GM23248 (cell line): ENCODE data around the gene POLR1A. TPM values are rescaled to one million over a fixed set of nuclear protein-coding genes. Genes with fewer than 3 reads are reported as not detected.

Experiments used
- DNase-seq: peaks from one replicate; pipeline ENCODE4 v3.0.0-alpha.2; 2015
- H2AFZ ChIP-seq: fragments of 200-600 bp; sonication (generic); 2 replicates; pipeline ENCODE4 v1.6.1; 2016; ENCODE audit warnings: antibody characterized with exemption
- H3F3A ChIP-seq: fragments of 200-600 bp; sonication (generic); 2 replicates; pipeline ENCODE4 v1.6.1; 2016; ENCODE audit warnings: mild to moderate bottlenecking, antibody characterized with exemption, mixed run types; ENCODE audit not compliant: insufficient read depth
- H3K27ac ChIP-seq: fragments of 200-600 bp; sonication (generic); 2 replicates; pipeline ENCODE4 v1.5.1; 2016; ENCODE audit warnings: mild to moderate bottlenecking
- H3K27me3 ChIP-seq: fragments of 200-600 bp; sonication (generic); replicated peaks from 2 replicates; pipeline ENCODE4 v1.6.1; 2016; ENCODE audit warnings: mild to moderate bottlenecking; ENCODE audit not compliant: insufficient read depth
- H3K36me3 ChIP-seq: fragments of 200-600 bp; sonication (generic); 2 replicates; pipeline ENCODE4 v1.6.1; 2016; ENCODE audit warnings: low read depth, mild to moderate bottlenecking
- H3K4me1 ChIP-seq: fragments of 200-600 bp; sonication (generic); 2 replicates; pipeline ENCODE4 v1.6.1; 2016; ENCODE audit warnings: mild to moderate bottlenecking; ENCODE audit not compliant: insufficient read depth
- H3K4me2 ChIP-seq: fragments of 200-600 bp; sonication (generic); one replicate; pipeline ENCODE4 v1.6.1; 2016; ENCODE audit warnings: mild to moderate bottlenecking; ENCODE audit not compliant: unreplicated experiment
- H3K4me3 ChIP-seq: fragments of 200-600 bp; sonication (generic); 2 replicates; pipeline ENCODE4 v1.5.1; 2016; ENCODE audit warnings: mild to moderate bottlenecking
- H3K79me2 ChIP-seq: fragments of 200-600 bp; sonication (generic); 2 replicates; pipeline ENCODE4 v1.6.1; 2016; ENCODE audit warnings: mild to moderate bottlenecking; ENCODE audit not compliant: insufficient read depth
- H3K9ac ChIP-seq: fragments of 200-600 bp; sonication (generic); 2 replicates; pipeline ENCODE4 v1.6.1; 2016; ENCODE audit warnings: mild to moderate bottlenecking
- H3K9me2 ChIP-seq: fragments of 200-600 bp; sonication (generic); 2 replicates; pipeline ENCODE4 v1.6.1; 2016; ENCODE audit warnings: mixed run types, mild to moderate bottlenecking, moderate library complexity; ENCODE audit not compliant: insufficient read depth
- H3K9me3 ChIP-seq: fragments of 200-600 bp; sonication (generic); one replicate; pipeline ENCODE4 v1.6.1; 2017; ENCODE audit warnings: low read depth
- H4K20me1 ChIP-seq: fragments of 200-600 bp; sonication (generic); 2 replicates; pipeline ENCODE4 v1.6.0; 2016; ENCODE audit not compliant: insufficient read depth
- EZH2 ChIP-seq: fragments of 200-600 bp; sonication (generic); IDR thresholded peaks from 2 replicates; pipeline ENCODE4 v1.6.1; 2018; ENCODE audit warnings: antibody characterized with exemption, mild to moderate bottlenecking; ENCODE audit not compliant: insufficient read depth, poor library complexity, severe bottlenecking
- EZH2phosphoT487 ChIP-seq: fragments of 200-600 bp; sonication (generic); IDR thresholded peaks from 2 replicates; pipeline ENCODE4 v1.6.1; 2018; ENCODE audit warnings: antibody characterized with exemption, moderate library complexity, mild to moderate bottlenecking, low read depth; ENCODE audit not compliant: insufficient read depth
- WGBS, 2 experiments: methylation state at CpG; one replicate each; pipeline ENCODE4 v1.1.6; 2015 to 2017; ENCODE audit warnings: low lambda C conversion rate in 2 of 2, low coverage in 1 of 2; ENCODE audit errors: missing lambda C conversion rate in 2 of 2; 5-methylcytosine and 5-hydroxymethylcytosine counted together
- in situ Hi-C: fragments of 300-500 bp; cut with MboI; formaldehyde crosslinking; loops from 2 replicates; pipeline ENCODE4 v1.15.0; 2020
- polyA plus RNA-seq: library from polyadenylated mRNA; unstranded; fragments of >200 nt; fragmentation: Nextera tagmentation; extraction: Ambion mirVana; gene quantifications from 2 replicates; pipeline ENCODE4 v1.2.1, GENCODE V29; 2016
- total RNA-seq: library from RNA; depleted of rRNA; stranded (reverse); fragments of >200 nt; shearing (Covaris generic); gene quantifications from 2 replicates; pipeline ENCODE4 v1.2.3, GENCODE V29; 2014

POLR1A gene
- total and polyA plus RNA-seq, 2 experiments from 2014 or later: 8.9 to 13.0 TPM

DNA sequence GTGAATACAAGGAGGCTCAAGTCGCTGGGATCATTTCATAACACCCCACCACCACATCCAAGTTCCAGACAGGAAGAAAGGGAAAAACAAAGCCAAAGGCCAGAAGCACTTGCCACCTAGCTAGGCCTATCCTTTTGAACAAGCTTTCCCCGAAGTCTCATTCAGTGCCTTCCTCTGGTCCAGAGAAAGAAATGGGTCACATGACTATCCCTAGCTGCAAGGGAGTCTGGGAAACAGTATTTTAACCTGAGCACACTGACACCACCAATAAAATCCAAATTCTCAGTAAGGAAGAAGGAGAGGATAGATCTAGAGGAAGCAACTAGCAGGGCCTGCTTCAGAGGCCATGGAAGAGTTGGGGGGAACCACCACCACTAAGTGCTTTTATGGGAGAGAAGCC is 91.2 kb downstream of the POLR1A start:
- Histone ChIP-seq H3K4me2 (no peak overlapping the region), H3K9me2 (no peaks in the 10 kb centered on the region), H4K20me1 (no peaks in the 10 kb centered on the region), H3K4me1 (no peaks in the 10 kb centered on the region), H3K36me3 (no peaks in the 10 kb centered on the region), H2AFZ (no peak overlapping the region), H3F3A (no peaks in the 10 kb centered on the region), H3K27me3 (no peaks in the 10 kb centered on the region), H3K4me3 (no peak overlapping the region), H3K79me2 (no peaks in the 10 kb centered on the region), H3K9ac (no peak overlapping the region), H3K27ac (no peak overlapping the region), H3K9me3 (no peaks in the 10 kb centered on the region)
- in situ Hi-C loops: no loop called here
- 36 to 44% methylated on average over 2 of the region's 2 CpGs for WGBS, 2 experiments
- DNase-seq: no peak
- no peak for TF ChIP-seq EZH2phosphoT487

DNA sequence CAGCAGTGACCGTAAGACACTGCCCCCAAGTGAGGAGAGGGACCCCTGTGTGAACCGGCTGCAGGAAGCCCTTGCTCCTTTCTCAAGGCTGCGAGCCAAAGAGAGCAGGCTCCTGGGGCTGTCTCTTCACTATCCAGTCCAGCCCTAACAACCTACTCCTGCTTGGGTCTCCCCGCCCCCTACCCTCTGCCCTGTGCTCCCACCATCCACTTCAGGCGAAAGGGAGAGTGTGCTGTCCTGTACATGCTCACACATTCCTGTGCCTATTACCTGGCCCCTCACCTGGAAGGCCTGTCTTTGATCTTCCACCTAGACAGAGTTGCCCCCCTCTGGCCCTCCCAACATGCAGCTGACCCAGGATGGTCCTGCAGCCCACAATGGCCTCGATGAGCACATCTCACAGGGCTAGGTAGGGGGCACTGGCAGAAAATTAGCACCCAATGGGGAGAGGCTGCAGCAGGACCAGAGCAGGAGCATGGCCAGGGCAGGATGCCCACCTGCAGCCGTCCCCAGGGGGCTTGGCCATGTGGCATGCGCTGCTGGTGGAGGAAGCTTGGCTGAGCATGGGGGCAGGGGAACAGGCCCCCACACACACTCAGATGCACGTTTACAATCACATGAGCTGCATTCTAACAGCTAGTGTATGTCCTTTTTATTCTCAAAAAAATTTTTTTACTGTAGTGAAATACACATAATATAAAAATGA is 93.5 kb downstream of the POLR1A start:
- no peaks in the 10 kb centered on the region for H3K4me1 ChIP-seq
- no peak overlapping the region for H3K4me2 ChIP-seq
- H3K9me2 ChIP-seq: no peaks in the 10 kb centered on the region
- no peak for TF ChIP-seq EZH2
- no peak for TF ChIP-seq EZH2phosphoT487
- H3K9ac ChIP-seq: no peak overlapping the region
- 68 to 71% methylated on average over 9 of the region's 9 CpGs for WGBS, 2 experiments
- no peaks in the 10 kb centered on the region for H3K36me3 ChIP-seq
- H3K27ac ChIP-seq: no peak overlapping the region
- no peaks in the 10 kb centered on the region for H3F3A ChIP-seq
- H3K4me3 ChIP-seq: no peak overlapping the region
- DNase-seq: no peak
- in situ Hi-C loops: no loop called here
- H4K20me1 ChIP-seq: no peaks in the 10 kb centered on the region
- no peak overlapping the region for H2AFZ ChIP-seq
- no peaks in the 10 kb centered on the region for H3K9me3 ChIP-seq
- no peaks in the 10 kb centered on the region for H3K27me3 ChIP-seq
- H3K79me2 ChIP-seq: no peaks in the 10 kb centered on the region

GRCh38 chr2:86011449-86011941 is 94.2 kb downstream of the POLR1A start:
- Histone ChIP-seq H3K9ac (no peak overlapping the region), H3F3A (no peaks in the 10 kb centered on the region), H3K4me3 (no peak overlapping the region), H3K27ac (no peak overlapping the region), H3K9me3 (no peaks in the 10 kb centered on the region), H4K20me1 (no peaks in the 10 kb centered on the region), H2AFZ (no peak overlapping the region), H3K4me1 (no peaks in the 10 kb centered on the region), H3K79me2 (no peaks in the 10 kb centered on the region), H3K9me2 (no peaks in the 10 kb centered on the region), H3K27me3 (no peaks in the 10 kb centered on the region), H3K36me3 (no peaks in the 10 kb centered on the region; the same call in 1 of the 2 replicates), H3K4me2 (no peak overlapping the region)
- DNase-seq: no peak
- TF ChIP-seq EZH2phosphoT487 (no peak), EZH2 (no peak)
- in situ Hi-C loops: no loop called here
- whole genome bisulfite sequencing, 2 experiments: 78 to 79% methylated on average over 9 of the region's 9 CpGs

DNA sequence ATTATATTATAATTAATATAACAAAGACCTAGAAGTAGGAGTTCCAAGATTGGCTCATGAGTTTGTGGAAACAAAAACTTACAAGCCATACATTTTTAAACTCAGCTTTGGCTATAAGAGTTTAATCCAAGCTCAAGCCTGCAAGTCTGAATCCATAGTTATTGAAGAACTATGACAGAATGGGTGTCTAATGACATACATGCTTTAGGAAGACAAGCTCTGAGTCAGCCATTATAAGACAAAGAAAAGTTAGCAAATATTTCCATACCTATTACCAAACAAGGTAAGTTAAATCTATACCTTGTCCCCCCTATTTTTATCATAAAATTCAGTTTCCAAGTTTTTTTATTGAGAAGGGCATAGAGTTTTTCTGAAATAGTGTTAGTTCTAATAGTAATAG is 95.6 kb downstream of the POLR1A start:
- no peaks in the 10 kb centered on the region for H3K79me2 ChIP-seq
- no peaks in the 10 kb centered on the region for H3F3A ChIP-seq
- H3K9ac ChIP-seq: no peak overlapping the region
- H3K9me2 ChIP-seq: no peaks in the 10 kb centered on the region
- TF ChIP-seq EZH2phosphoT487 (no peak), EZH2 (no peak)
- peaks cover 4% of the 10 kb centered on the region for H3K9me3 ChIP-seq
- H3K27me3 ChIP-seq: no peaks in the 10 kb centered on the region
- no peaks in the 10 kb centered on the region for H4K20me1 ChIP-seq
- H3K36me3 ChIP-seq: no peaks in the 10 kb centered on the region; the same call in 1 of the 2 replicates
- H3K4me2 ChIP-seq: no peak overlapping the region
- in situ Hi-C loops: no loop called here
- no peak overlapping the region for H3K4me3 ChIP-seq
- H3K4me1 ChIP-seq: no peaks in the 10 kb centered on the region
- no peak overlapping the region for H2AFZ ChIP-seq
- no peak for DNase-seq
- H3K27ac ChIP-seq: no peak overlapping the region
